ENCODE measurements around the gene PTS. TPM values are rescaled to one million over a fixed set of nuclear protein-coding genes. Genes with fewer than 3 reads are reported as not detected.

PTS gene
- total RNA-seq, 1 donor from 2014 or later: 64.6 TPM

DNA sequence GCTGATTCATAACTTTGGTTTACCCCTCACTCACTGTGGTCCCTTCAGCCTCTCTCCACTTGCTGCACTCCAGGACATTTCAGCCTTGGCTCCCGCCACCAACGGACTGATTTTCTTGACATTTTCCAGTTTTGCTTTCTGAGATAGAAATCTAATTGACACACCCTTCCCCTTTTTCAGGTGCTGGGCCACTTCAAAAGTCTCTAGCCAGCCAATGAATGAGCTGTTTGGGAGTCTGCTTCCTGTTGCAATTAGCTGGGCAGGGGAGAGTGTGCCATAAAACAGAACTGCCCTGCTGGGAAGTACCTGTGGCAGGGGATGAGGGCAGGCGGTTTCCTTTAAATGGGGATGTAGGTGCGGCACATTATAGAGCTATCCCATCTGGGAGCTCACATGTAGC lies 55.5 kb downstream of the PTS start:
- Histone ChIP-seq H3K27me3 (ENCODE audit: insufficient read depth, low read length) (peaks cover 3% of the 10 kb centered on the region), H3K9ac (ENCODE audit: low read length) (no peak overlapping the region), H3K79me2 (ENCODE audit: insufficient read depth, low read length) (no peaks in the 10 kb centered on the region), H3K27ac (ENCODE audit: low read depth, low read length) (no peak overlapping the region), H3K4me1 (ENCODE audit: insufficient read depth, low read length) (peaks cover 11% of the 10 kb centered on the region), H4K20me1 (ENCODE audit: insufficient read depth, low read length) (no peaks in the 10 kb centered on the region), H3K4me2 (ENCODE audit: low read length) (no peak overlapping the region), H3K9me3 (ENCODE audit: insufficient read depth, low read depth, low read length) (no peaks in the 10 kb centered on the region), H2AFZ (ENCODE audit: low read depth, low read length) (no peak overlapping the region), H3K4me3 (ENCODE audit: insufficient read depth, low read depth, low read length) (no peak overlapping the region), H3K36me3 (ENCODE audit: insufficient read depth, low read length) (no peaks in the 10 kb centered on the region)
- DNase-seq (ENCODE audit: low read depth) (no peak), FAIRE-seq (no peak)
- peaks cover 34% of the 10 kb centered on the region for H3K4me1 Mint-ChIP-seq (ENCODE audit: low read depth, unreplicated experiment)
- no peak overlapping the region for H3K4me3 Mint-ChIP-seq (ENCODE audit: unreplicated experiment)
- no peaks in the 10 kb centered on the region for H3K9me3 Mint-ChIP-seq (ENCODE audit: unreplicated experiment)
- no peak overlapping the region for H3K27ac Mint-ChIP-seq (ENCODE audit: unreplicated experiment)
- H3K27me3 Mint-ChIP-seq (ENCODE audit: low read depth, unreplicated experiment): peaks cover 10% of the 10 kb centered on the region
- H3K36me3 Mint-ChIP-seq (ENCODE audit: low read depth, unreplicated experiment): no peaks in the 10 kb centered on the region
- TF ChIP-seq, protein P1, sequence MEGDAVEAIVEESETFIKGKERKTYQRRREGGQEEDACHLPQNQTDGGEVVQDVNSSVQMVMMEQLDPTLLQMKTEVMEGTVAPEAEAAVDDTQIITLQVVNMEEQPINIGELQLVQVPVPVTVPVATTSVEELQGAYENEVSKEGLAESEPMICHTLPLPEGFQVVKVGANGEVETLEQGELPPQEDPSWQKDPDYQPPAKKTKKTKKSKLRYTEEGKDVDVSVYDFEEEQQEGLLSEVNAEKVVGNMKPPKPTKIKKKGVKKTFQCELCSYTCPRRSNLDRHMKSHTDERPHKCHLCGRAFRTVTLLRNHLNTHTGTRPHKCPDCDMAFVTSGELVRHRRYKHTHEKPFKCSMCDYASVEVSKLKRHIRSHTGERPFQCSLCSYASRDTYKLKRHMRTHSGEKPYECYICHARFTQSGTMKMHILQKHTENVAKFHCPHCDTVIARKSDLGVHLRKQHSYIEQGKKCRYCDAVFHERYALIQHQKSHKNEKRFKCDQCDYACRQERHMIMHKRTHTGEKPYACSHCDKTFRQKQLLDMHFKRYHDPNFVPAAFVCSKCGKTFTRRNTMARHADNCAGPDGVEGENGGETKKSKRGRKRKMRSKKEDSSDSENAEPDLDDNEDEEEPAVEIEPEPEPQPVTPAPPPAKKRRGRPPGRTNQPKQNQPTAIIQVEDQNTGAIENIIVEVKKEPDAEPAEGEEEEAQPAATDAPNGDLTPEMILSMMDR (IDR thresholded peaks at IDR 0.05; ENCODE audit: insufficient read depth, low read depth, low read length): no peak
- no peak for TF ChIP-seq EZH2 (IDR thresholded peaks at IDR 0.05; ENCODE audit: insufficient read depth, low read length)

Other genes starting within 250 kb of the PTS start
- 31.8 and 34.2 TPM in 2 replicates for gene DLAT, start 201.0 kb upstream of the PTS start, total RNA-seq
- gene PIH1D2, start 152.4 kb upstream of the PTS start, total RNA-seq: 1.0 and 1.3 TPM in 2 replicates
- 24.3 and 27.7 TPM in 2 replicates for gene NKAPD1, start 152.1 kb upstream of the PTS start, total RNA-seq
- gene TIMM8B, start 139.7 kb upstream of the PTS start, total RNA-seq: 68.1 and 68.9 TPM in 2 replicates
- 45.2 and 46.5 TPM in 2 replicates for gene SDHD, start 139.6 kb upstream of the PTS start, total RNA-seq
- gene IL18, start 62.3 kb upstream of the PTS start, total RNA-seq: 2.1 and 5.3 TPM in 2 replicates
- not detected in 2 replicates for gene TEX12, start 59.1 kb upstream of the PTS start, total RNA-seq
- gene BCO2, start 50.9 kb upstream of the PTS start, total RNA-seq: 0.48 and 0.62 TPM in 2 replicates
- not detected in 2 replicates for gene PLET1, start 34.4 kb downstream of the PTS start, total RNA-seq